Kidney epithelial cell (primary cell): ENCODE results near the gene NECAB3. TPM values are rescaled to one million over a fixed set of nuclear protein-coding genes. Genes with fewer than 3 reads are reported as not detected.
"Not testable (repeated sequence)": the region's sequence is repeated elsewhere in the genome, so short reads cannot be mapped to it uniquely, and the experiment has no call there.

Experiments used
- DNase-seq: peaks from one replicate; pipeline ENCODE4 v3.0.0-alpha.2; 2010; ENCODE audit warnings: low read depth
- H3K27me3 ChIP-seq: 2 replicates; pipeline ENCODE4 v1.6.0; 2011; ENCODE audit warnings: low read length; ENCODE audit not compliant: control insufficient read depth, insufficient read depth
- H3K36me3 ChIP-seq: 2 replicates; pipeline ENCODE4 v1.5.1; 2011; ENCODE audit warnings: low read length; ENCODE audit not compliant: control insufficient read depth, insufficient read depth
- H3K4me3 ChIP-seq: 2 replicates; pipeline ENCODE4 v1.5.1; 2011; ENCODE audit warnings: low read depth, mild to moderate bottlenecking, control low read depth, low read length
- total RNA-seq: library from RNA; depleted of rRNA; stranded (reverse); fragments of >200 nt; gene quantifications from 2 replicates; pipeline ENCODE4 v1.2.3, GENCODE V29; 2015
- TF ChIP-seq, protein P1 (sequence below): IDR thresholded peaks from 2 replicates; pipeline ENCODE4 v1.5.1; 2011; ENCODE audit warnings: mild to moderate bottlenecking, moderate library complexity, low read length, control low read depth, inconsistent platforms; ENCODE audit not compliant: insufficient read depth, poor library complexity, severe bottlenecking

Gene NECAB3
- total RNA-seq, 1 donor from 2014 or later = 17.5 TPM

DNA sequence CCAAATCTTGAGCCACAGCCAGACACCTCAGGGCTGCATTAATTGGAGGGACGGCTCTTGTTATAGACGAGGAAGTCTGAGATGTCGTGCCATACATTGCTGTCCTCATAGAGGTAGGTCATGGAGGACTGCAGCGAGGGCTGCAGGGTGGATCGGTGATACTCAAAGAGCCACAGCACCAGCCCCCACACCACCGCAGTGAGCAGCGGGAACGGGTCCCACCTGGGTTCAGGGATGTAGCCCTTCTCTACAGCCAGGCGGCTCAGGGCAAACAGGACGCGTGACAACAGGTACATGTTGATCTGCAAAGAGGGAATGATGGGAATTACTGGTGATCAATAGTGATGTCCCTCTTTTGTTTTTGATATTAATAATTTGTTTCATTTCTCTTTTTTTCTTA, 33.4 kb upstream of the NECAB3 start:
- TF ChIP-seq, protein P1, sequence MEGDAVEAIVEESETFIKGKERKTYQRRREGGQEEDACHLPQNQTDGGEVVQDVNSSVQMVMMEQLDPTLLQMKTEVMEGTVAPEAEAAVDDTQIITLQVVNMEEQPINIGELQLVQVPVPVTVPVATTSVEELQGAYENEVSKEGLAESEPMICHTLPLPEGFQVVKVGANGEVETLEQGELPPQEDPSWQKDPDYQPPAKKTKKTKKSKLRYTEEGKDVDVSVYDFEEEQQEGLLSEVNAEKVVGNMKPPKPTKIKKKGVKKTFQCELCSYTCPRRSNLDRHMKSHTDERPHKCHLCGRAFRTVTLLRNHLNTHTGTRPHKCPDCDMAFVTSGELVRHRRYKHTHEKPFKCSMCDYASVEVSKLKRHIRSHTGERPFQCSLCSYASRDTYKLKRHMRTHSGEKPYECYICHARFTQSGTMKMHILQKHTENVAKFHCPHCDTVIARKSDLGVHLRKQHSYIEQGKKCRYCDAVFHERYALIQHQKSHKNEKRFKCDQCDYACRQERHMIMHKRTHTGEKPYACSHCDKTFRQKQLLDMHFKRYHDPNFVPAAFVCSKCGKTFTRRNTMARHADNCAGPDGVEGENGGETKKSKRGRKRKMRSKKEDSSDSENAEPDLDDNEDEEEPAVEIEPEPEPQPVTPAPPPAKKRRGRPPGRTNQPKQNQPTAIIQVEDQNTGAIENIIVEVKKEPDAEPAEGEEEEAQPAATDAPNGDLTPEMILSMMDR = no peak
- H3K36me3 ChIP-seq = no peaks in the 10 kb centered on the region
- no peak for DNase-seq
- no peak overlapping the region for H3K4me3 ChIP-seq
- no peaks in the 10 kb centered on the region for H3K27me3 ChIP-seq

DNA sequence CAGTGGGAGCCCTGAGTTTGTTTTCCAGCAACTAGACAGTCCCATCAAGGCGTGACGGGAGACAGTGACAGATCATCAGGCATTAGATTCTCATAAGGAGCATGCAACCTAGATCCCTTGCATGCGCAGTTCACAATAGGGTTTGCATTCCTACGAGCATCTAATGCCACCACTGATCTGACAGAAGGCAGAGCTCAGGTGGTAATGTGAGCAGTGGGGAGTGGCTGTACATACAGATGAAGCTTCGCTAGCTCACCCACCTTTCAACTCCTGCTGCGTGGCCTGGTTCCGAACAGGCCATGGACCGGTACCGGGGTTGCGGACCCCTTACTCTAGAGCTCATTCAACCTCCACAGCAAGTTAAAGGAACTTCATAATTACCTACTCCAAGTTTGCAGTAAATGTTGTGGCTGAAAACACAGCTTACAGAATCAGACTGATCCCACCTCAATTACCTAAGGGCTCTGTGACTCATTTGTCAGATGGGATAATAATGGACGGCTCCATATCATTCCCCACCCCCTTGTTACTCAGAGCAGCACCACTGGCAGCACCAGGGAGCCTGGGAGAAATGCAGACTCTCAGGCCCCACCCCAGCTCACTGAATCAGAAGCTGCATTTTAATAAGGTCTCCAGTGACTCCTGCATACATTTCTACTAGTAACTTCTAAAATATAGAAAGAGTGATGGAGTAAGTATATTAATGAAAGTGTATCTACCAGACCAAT, 30.1 kb upstream of the NECAB3 start:
- Histone ChIP-seq H3K4me3 (no peak overlapping the region), H3K27me3 (no peaks in the 10 kb centered on the region), H3K36me3 (no peaks in the 10 kb centered on the region)
- TF ChIP-seq, protein P1 = no peak
- no peak for DNase-seq

- DNase-seq = no peak
- H3K36me3 ChIP-seq = no peaks in the 10 kb centered on the region
Measured at GRCh38 chr20:33703498-33704137, 29.4 kb upstream of the NECAB3 start.

GRCh38 chr20:33702861-33703260, 28.6 kb upstream of the NECAB3 start:
- H3K4me3 ChIP-seq = no peak overlapping the region
- no peaks in the 10 kb centered on the region for H3K27me3 ChIP-seq
- no peak for DNase-seq
- TF ChIP-seq, protein P1 = no peak
- H3K36me3 ChIP-seq = no peaks in the 10 kb centered on the region

More at GRCh38 chr20:33703498-33704137, 29.4 kb upstream of the NECAB3 start:
- Histone ChIP-seq H3K27me3 (no peaks in the 10 kb centered on the region), H3K4me3 (no peak overlapping the region)
- TF ChIP-seq, protein P1 = no peak

DNA sequence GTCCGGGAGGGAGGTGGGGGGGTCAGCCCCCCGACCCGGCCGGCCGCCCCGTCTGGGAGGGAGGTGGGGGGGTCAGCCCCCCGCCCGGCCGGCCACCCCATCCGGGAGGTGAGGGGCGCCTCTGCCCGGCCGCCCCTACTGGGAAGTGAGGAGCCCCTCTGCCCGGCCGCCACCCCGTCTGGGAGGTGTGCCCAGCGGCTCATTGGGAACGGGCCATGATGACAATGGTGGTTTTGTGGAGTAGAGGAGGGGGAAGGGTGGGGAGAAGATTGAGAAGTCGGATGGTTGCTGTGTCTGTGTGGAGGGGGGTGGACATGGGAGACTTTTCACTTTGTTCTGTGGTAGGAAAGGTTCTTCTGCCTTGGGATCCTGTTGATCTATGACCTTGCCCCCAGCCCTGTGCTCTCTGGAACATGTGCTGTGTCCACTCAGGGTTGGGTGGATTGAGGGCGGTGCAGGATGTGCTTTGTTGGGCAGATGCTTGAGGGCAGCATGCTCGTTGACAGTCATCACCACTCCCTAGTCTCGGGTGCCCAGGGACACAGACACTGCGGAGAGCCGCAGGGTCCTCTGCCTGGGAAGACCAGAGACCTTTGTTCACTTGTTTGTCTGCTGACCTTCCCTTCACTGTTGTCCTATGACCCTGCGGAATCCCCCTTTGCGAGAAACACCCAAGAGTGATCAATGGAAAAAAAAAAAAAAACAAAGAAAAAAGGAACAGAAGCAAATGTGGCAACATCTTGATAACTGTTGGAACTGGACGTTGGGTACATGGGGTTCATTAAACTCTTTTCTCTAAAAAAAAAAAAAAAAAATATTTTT, 27.6 kb upstream of the NECAB3 start:
- H3K4me3 ChIP-seq = no peak overlapping the region
- no peaks in the 10 kb centered on the region for H3K36me3 ChIP-seq
- TF ChIP-seq, protein P1 = no peak
- no peaks in the 10 kb centered on the region for H3K27me3 ChIP-seq
- no peak for DNase-seq

- not testable (repeated sequence) for H3K36me3 ChIP-seq, H3K27me3 ChIP-seq, H3K4me3 ChIP-seq, DNase-seq
Measured at GRCh38 chr20:33700696-33701441, 26.6 kb upstream of the NECAB3 start.

- H3K4me3 ChIP-seq, DNase-seq, H3K27me3 ChIP-seq, H3K36me3 ChIP-seq: not testable (repeated sequence)
Measured at GRCh38 chr20:33698966-33699365, 24.7 kb upstream of the NECAB3 start.
